ENCODE measurements around the gene DGCR2.
"Not testable (repeated sequence)": the region's sequence is repeated elsewhere in the genome, so short reads cannot be mapped to it uniquely, and the experiment has no call there.

Gene DGCR2

DNA sequence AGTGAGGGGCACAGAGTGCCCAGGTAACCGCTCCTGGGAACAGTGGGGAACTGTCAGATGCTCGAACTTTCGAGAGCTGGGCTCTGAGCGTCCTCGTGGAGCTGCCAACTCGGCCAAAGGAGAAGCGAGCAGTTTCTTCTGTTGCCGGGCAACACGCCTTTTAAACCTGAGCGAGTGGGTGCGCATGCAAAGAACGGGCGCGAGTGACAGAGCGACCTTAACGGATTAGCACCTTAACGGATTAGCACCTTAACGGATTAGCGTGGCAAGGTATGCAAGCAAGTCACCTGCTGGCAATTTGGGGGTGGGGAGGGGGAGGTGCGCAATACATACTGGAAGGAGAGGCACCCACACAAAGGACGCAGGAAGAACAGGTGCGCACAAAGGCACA is 124.3 kb downstream of the DGCR2 start:
- Histone ChIP-seq H3K36me3 (ENCODE audit: insufficient read depth, low read length) (no peaks in the 10 kb centered on the region), H3K9ac (ENCODE audit: low read depth, low read length) (no peak overlapping the region), H3K9me3 (ENCODE audit: control insufficient read depth, insufficient read depth, low read length) (no peaks in the 10 kb centered on the region), H3K4me1 (ENCODE audit: insufficient read depth, low read length) (no peaks in the 10 kb centered on the region; the same call in 1 of the 2 replicates)

DNA sequence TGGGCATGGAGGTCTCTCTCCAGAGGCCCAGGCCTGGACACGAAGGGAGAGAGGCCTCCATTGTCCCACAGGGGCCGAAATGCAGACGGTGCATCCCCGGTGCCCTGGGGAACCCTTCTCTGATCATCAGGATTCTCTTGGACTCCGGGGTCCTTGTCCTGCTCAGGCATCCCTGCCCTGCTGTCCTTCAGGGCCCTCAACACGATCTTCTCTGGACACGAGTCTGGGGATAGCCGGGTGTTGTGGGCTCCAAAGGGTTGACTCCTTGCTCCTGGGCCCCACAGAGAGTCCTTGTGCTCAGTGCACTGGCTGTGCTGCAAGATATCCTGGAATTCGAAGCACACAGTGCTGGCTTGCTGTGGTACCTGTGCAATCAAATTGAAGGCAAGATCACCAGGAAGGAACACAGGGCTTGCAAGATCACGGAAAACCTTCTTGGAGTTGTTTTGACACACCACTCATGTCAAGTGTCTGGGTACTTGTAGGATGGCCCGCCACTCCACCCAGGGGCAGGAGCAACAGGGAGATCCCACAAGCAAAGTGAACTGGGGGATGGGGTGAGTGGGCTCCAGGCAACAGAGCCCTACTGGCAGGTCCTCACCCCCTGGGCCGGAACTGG is 124.8 kb downstream of the DGCR2 start:
- H3K9ac ChIP-seq (ENCODE audit: low read depth, low read length), result no peak overlapping the region

DNA sequence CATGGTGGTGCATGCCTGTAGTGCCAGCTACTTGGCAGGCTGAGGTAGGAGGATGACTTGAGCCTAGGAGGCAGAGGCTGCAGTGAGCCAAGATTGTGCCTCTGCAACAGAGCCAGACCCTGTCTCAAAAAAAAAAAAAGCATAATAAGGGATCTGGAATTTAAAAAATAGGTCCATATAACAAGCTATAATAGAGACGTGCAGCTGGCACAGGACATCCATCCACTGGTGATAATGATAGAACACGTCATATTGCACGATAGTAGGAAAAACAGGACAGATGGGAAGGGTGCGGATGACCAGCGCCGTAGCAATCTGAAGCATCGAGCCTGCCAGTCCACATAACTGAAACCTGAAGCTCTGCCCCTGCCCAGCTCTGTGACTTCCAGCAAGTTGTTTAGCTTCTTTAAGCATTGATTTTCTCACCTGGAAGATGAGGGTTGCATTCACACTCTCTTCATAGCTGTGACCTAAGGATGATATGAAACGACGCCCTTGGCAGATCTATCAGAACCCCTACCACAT is 125.8 kb downstream of the DGCR2 start:
- no peaks in the 10 kb centered on the region for H3K9me3 ChIP-seq (ENCODE audit: control insufficient read depth, insufficient read depth, low read length)
- H3K4me1 ChIP-seq (ENCODE audit: insufficient read depth, low read length), result no peaks in the 10 kb centered on the region; the same call in 1 of the 2 replicates
- no peaks in the 10 kb centered on the region for H3K36me3 ChIP-seq (ENCODE audit: insufficient read depth, low read length)
- H3K9ac ChIP-seq (ENCODE audit: low read depth, low read length), result no peak overlapping the region

More for the DNA sequence above, 124.8 kb downstream of the DGCR2 start:
- H3K9me3 ChIP-seq (ENCODE audit: control insufficient read depth, insufficient read depth, low read length), result no peaks in the 10 kb centered on the region
- H3K36me3 ChIP-seq (ENCODE audit: insufficient read depth, low read length), result no peaks in the 10 kb centered on the region
- H3K4me1 ChIP-seq (ENCODE audit: insufficient read depth, low read length), result no peaks in the 10 kb centered on the region; the same call in 1 of the 2 replicates

DNA sequence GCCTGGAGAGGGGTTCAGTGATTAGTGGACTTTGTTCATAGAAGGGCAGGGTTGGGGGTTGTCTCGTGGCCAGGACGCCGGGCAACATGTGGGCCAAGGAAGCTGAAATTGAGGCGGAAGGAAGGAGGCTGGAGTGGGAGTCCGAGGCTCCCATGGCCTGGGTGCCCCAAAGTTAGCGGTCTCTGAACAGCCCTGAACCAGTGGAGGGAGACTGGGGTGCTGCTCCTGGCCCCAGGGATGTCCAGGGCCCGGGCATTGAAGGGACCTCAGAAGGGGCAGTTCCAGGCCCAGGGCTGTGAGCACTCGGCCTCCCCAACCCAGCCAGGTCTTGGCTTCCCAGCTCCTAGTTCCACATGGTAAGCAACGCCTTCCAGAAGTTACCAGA is 126.9 kb downstream of the DGCR2 start:
- no peaks in the 10 kb centered on the region for H3K36me3 ChIP-seq (ENCODE audit: insufficient read depth, low read length)
- no peak overlapping the region for H3K9ac ChIP-seq (ENCODE audit: low read depth, low read length)
- no peaks in the 10 kb centered on the region for H3K9me3 ChIP-seq (ENCODE audit: control insufficient read depth, insufficient read depth, low read length)
- no peaks in the 10 kb centered on the region; the same call in 1 of the 2 replicates for H3K4me1 ChIP-seq (ENCODE audit: insufficient read depth, low read length)

DNA sequence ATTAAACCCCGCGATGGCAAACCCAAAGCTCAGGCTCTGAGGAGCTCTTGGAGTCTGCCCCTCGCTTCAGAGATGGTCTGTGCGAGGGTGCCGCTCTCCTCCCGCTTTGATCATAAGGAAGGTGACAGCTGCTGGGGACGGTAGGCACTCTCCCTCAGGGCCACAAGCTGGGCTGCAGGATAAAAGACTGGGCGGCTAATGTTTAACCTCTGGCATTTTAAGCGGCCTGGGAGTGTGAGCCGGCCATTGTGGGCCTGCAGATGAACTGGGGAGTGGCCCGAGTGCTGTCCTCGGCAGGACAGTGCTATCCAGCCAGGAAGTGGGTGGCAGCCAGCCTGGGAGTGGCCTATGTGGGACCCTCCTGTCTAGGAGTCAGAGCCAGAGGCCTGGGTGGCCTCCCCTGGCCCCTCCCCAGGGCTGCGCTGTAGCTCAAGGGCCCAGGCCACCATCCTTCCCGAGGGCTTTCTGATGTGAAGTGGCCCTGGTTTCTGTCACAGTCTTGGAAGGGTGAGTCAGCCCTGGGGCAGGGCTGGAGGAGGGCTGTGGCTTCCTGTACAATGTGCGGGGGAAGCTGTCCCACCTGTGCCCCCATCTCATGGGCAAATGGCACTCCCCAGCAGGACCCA is 127.4 kb downstream of the DGCR2 start:
- H3K4me1 ChIP-seq (ENCODE audit: insufficient read depth, low read length), result no peaks in the 10 kb centered on the region; the same call in 1 of the 2 replicates
- H3K9me3 ChIP-seq (ENCODE audit: control insufficient read depth, insufficient read depth, low read length), result no peaks in the 10 kb centered on the region
- H3K9ac ChIP-seq (ENCODE audit: low read depth, low read length), result no peak overlapping the region
- H3K36me3 ChIP-seq (ENCODE audit: insufficient read depth, low read length), result no peaks in the 10 kb centered on the region

DNA sequence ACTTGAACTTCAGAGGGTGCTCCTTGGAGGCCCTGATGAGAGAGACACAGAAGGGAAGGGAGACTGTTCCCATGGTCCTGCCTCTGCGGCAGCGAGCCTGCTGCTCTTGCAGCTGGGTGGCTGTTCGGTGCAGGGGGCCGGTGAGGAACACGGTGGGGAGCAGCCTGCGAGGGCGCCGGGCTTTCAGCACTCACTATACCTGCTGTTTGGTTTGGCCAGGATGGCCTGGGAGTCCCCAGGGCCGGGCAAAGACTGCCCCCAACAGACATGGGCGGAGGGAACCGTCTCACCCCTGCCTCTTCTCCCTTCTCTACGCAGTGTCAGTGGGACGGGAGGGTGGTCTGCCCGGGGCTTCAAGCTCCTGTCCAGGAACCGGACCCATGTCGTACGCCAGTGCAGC is 128.2 kb downstream of the DGCR2 start:
- H3K9me3 ChIP-seq (ENCODE audit: control insufficient read depth, insufficient read depth, low read length), result no peaks in the 10 kb centered on the region
- H3K4me1 ChIP-seq (ENCODE audit: insufficient read depth, low read length), result no peaks in the 10 kb centered on the region; the same call in 1 of the 2 replicates
- H3K9ac ChIP-seq (ENCODE audit: low read depth, low read length), result no peak overlapping the region
- H3K36me3 ChIP-seq (ENCODE audit: insufficient read depth, low read length), result no peaks in the 10 kb centered on the region

DNA sequence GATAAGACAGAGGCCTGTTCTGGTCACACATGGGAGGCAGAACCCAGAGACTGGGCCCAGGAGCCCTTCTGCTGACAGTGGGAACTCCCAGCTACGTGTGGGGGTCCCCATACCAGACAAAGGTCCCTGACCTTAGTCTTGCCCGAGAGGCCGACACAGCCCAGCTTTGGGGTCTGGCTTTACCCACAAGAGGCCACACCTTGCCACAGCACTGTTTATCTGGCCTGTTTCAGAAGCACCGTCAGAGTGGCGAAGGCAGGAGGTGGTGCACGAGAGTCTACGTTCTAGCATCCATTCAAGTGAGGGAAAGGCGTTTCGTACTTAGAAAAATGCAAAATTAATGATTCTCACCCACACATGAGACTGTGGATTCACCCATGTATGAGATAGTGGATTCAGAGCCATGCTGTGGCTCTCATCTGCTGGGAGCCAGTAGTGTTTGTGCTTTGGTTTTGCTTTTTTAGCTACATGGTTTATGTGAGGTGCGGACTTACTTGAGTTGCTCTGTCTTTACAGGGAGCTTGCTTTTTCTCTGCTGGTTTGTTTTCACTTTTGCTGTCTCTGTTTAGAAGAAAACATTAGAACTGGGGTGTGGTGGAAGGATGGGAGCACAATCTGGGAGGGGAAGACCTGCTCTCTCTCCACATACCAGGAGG is 129.5 kb downstream of the DGCR2 start:
- Histone ChIP-seq H3K36me3 (ENCODE audit: insufficient read depth, low read length) (no peaks in the 10 kb centered on the region), H3K4me1 (ENCODE audit: insufficient read depth, low read length) (no peaks in the 10 kb centered on the region; the same call in 1 of the 2 replicates), H3K9ac (ENCODE audit: low read depth, low read length) (no peak overlapping the region), H3K9me3 (ENCODE audit: control insufficient read depth, insufficient read depth, low read length) (no peaks in the 10 kb centered on the region)

DNA sequence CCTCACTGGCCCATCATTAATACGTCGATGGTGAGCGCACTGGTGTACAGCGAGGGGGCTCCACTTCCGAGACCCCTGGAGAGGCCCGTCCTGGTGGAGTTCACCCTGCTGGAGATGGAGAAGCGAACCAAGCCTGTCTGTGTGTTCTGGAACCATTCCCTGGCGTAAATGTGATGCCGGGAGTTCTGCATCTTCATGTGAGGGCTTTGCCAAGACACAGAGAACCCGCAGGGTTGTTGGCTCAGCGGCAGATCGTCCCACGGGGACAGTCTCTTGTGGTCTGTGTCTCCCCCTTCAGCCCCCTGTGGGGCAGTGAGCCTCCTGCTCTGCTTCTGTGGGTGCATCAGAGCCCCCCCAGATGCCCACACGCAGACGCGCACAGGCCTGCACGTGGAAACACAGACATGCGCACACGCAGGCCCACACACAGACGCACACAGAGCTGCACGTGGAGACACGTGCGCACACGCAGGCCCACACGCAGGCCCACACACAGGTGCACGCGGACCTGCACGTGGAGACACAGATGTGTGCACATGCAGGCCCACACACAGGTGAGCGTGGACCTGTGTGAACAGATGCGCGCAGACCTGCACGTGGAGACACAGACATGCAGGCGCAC is 130.3 kb downstream of the DGCR2 start:
- no peak overlapping the region for H3K9ac ChIP-seq (ENCODE audit: low read depth, low read length)
- H3K36me3 ChIP-seq (ENCODE audit: insufficient read depth, low read length), result no peaks in the 10 kb centered on the region
- H3K4me1 ChIP-seq (ENCODE audit: insufficient read depth, low read length), result no peaks in the 10 kb centered on the region; the same call in 1 of the 2 replicates
- H3K9me3 ChIP-seq (ENCODE audit: control insufficient read depth, insufficient read depth, low read length), result no peaks in the 10 kb centered on the region

DNA sequence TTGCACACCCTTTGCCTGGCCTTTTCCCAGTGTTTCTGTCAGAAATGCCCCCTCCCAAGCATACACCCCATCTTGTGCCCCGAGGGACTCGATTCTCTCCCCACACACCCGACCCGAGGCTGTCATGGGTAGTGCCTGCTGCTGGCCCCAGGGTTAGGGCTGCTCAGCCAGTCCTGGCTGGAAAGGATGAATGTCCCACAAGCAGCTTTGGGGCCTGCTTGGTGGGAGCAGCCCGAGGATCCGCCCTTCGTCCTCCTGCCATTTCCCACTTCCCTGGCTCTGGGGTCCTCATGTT is 131.1 kb downstream of the DGCR2 start:
- Histone ChIP-seq H3K9me3 (ENCODE audit: control insufficient read depth, insufficient read depth, low read length) (no peaks in the 10 kb centered on the region), H3K9ac (ENCODE audit: low read depth, low read length) (no peak overlapping the region), H3K36me3 (ENCODE audit: insufficient read depth, low read length) (no peaks in the 10 kb centered on the region), H3K4me1 (ENCODE audit: insufficient read depth, low read length) (no peaks in the 10 kb centered on the region; the same call in 1 of the 2 replicates)

DNA sequence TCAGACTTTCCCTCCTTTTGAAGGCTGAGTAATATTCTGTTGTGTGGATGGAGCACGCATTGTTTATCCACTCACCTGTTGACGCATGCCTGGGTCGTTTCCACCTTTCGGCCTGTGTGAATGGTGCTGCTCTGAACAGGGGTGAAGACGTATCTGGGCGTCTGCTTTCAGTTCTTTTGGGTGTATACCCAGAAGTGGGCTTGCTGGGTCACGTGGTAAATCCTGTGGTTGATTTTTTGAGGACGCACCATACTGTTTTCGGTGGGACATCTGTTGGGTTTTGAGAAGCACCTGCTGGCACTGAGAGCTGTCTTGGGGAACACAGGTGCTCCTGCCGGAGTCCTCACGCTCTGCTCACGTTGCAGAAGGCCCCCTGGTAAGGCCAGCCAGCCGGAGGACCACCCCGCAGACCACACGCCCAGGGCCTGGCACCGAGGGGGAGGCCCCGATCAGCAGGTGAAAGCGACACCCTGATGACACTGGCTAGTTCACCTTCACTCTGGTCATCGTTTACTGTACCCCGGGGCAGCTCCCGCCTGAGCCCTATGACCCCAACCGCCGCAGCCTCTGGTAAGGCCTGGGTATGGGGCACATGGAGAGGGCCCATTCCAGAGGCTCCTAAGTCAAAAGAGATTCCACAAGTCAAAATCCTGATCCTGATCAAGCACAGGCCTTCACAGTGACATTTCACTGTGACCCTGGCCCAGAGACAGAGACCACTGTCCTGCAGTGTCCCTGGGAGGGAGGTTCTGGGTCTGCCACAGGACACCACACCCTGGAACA is 131.7 kb downstream of the DGCR2 start:
- no peak overlapping the region for H3K9ac ChIP-seq (ENCODE audit: low read depth, low read length)
- H3K4me1 ChIP-seq (ENCODE audit: insufficient read depth, low read length), result no peaks in the 10 kb centered on the region; the same call in 1 of the 2 replicates
- no peaks in the 10 kb centered on the region for H3K36me3 ChIP-seq (ENCODE audit: insufficient read depth, low read length)
- H3K9me3 ChIP-seq (ENCODE audit: control insufficient read depth, insufficient read depth, low read length), result no peaks in the 10 kb centered on the region

DNA sequence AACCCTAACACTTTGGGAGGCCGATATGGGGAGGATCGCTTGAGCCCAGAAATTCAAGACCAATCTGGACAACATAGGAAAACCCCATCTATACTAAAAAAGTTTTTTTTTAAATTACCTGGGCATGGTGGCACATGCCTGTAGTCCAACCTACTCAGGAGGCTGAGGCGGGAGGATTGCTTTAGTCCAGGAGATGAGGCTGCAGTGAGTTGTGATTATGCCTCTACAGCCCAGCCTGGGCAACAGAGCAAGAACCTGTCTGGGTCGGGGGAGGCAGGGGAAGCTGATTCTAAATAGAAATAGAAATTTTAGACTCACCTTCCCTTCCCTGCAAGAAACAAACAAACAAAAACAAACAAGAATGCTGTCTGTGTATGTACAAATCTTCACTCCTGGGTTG is 133.3 kb downstream of the DGCR2 start:
- Histone ChIP-seq H3K4me1 (ENCODE audit: insufficient read depth, low read length) (no peaks in the 10 kb centered on the region), H3K9ac (ENCODE audit: low read depth, low read length) (no peak overlapping the region), H3K9me3 (ENCODE audit: control insufficient read depth, insufficient read depth, low read length) (no peaks in the 10 kb centered on the region), H3K36me3 (ENCODE audit: insufficient read depth, low read length) (no peaks in the 10 kb centered on the region)

DNA sequence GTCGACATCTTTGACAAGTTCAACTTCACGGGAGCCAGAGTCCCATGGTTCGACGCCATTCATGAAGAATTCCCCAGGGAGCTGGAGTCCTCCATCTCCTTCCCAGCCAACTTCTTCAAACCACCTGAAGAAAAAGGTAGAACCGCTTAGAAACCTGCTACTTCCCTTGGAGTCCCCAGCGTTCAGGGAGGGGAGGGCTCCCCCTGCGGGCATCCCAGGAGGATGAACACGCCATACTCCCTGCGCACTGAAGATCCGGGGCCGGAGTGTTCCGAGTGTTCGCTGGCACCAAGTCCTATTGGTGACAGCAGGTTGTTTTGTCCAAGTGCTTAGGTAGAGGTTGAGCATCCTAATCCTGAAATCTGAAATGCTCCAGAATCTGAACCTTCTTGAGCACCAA is 134.4 kb downstream of the DGCR2 start:
- no peak overlapping the region for H3K9ac ChIP-seq (ENCODE audit: low read depth, low read length)
- no peaks in the 10 kb centered on the region for H3K9me3 ChIP-seq (ENCODE audit: control insufficient read depth, insufficient read depth, low read length)
- no peaks in the 10 kb centered on the region for H3K4me1 ChIP-seq (ENCODE audit: insufficient read depth, low read length)
- no peaks in the 10 kb centered on the region for H3K36me3 ChIP-seq (ENCODE audit: insufficient read depth, low read length)

DNA sequence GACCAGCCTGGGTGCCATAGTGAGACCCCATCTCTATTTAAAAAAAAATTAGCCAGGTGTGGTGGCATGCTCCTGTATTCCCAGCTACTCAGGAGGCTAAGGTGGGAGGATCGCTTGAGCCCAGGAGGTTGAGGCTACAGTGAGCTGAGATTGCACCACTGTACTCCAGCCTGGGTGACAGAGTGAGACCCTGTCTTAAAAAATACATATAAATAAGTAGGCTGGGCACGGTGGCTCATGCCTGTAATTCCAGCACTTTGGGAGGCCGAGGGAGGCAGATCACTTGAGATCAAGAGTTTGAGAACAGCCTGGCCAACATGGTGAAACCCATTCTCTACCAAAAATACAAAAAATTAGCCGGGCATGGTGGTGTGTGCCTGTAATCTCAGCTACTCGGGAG is 135.1 kb downstream of the DGCR2 start:
- not testable (repeated sequence) for H3K9ac ChIP-seq (ENCODE audit: low read depth, low read length); H3K9me3 ChIP-seq (ENCODE audit: control insufficient read depth, insufficient read depth, low read length); H3K36me3 ChIP-seq (ENCODE audit: insufficient read depth, low read length); H3K4me1 ChIP-seq (ENCODE audit: insufficient read depth, low read length)

All from ES-I3 (cell line).